HepG2 (cell line): Measurements from ENCODE around the gene SLC45A3. TPM values are rescaled to one million over a fixed set of nuclear protein-coding genes. Genes with fewer than 3 reads are reported as not detected.

Experiments used
- CBX2 ChIP-seq, 2 experiments: fragments of 200-600 bp in 1 of 2; sonication (generic); formaldehyde crosslinking in 1 of 2; IDR thresholded peaks; 2 replicates each; pipeline versions ENCODE4 v1.7.0 to v1.8.1; 2018 to 2022; ENCODE audit warnings: low read depth in 2 of 2, low read length in 1 of 2, mild to moderate bottlenecking in 1 of 2, missing genetic modification reagents in 1 of 2
- ESRRA ChIP-seq: sonication (generic); formaldehyde crosslinking; IDR thresholded peaks from 2 replicates; pipeline ENCODE4 v1.5.1; 2020; ENCODE audit warnings: mild to moderate bottlenecking, low read depth, missing genetic modification reagents
- EZH2 ChIP-seq: conservative IDR thresholded peaks from 2 replicates; pipeline ENCODE4 v1.6.1; 2012; ENCODE audit warnings: mild to moderate bottlenecking, low read depth, low read length, moderate library complexity
- FOXK1 ChIP-seq: sonication (generic); formaldehyde crosslinking; IDR thresholded peaks from 2 replicates; pipeline ENCODE4 v1.4.0; 2020; ENCODE audit warnings: low read depth, missing genetic modification reagents, borderline replicate concordance
- KDM5B ChIP-seq: sonication (generic); formaldehyde crosslinking; IDR thresholded peaks from 2 replicates; pipeline ENCODE4 v1.4.0; 2020; ENCODE audit warnings: missing genetic modification reagents, mild to moderate bottlenecking, borderline replicate concordance
- KLF12 ChIP-seq: sonication (generic); formaldehyde crosslinking; IDR thresholded peaks from 2 replicates; pipeline ENCODE4 v1.4.0; 2020; ENCODE audit warnings: missing genetic modification reagents, borderline replicate concordance
- KLF9 ChIP-seq: IDR thresholded peaks from 2 replicates; pipeline ENCODE4 v1.6.1; 2016; ENCODE audit warnings: low read depth
- MBD4 ChIP-seq: IDR thresholded peaks from 2 replicates; pipeline ENCODE4 v1.6.1; 2012; ENCODE audit warnings: low read length, inconsistent platforms, borderline replicate concordance
- NR3C1 ChIP-seq: sonication (generic); formaldehyde crosslinking; IDR thresholded peaks from 2 replicates; pipeline ENCODE4 v1.4.0; 2020; ENCODE audit warnings: missing genetic modification reagents
- PCBP1 ChIP-seq: fragments of 200-400 bp; formaldehyde crosslinking; IDR thresholded peaks from 2 replicates; pipeline ENCODE4 v1.6.1; 2017; ENCODE audit warnings: mild to moderate bottlenecking, low read depth, low read length, borderline replicate concordance
- PLSCR1 ChIP-seq: sonication (generic); formaldehyde crosslinking; IDR thresholded peaks from 2 replicates; pipeline ENCODE4 v1.5.0; 2020; ENCODE audit warnings: missing genetic modification reagents, mild to moderate bottlenecking, borderline replicate concordance
- SP5 ChIP-seq: IDR thresholded peaks from 2 replicates; pipeline ENCODE4 v1.6.1; 2016; ENCODE audit warnings: low read depth, borderline replicate concordance
- THAP7 ChIP-seq: sonication (generic); formaldehyde crosslinking; IDR thresholded peaks from 2 replicates; pipeline ENCODE4 v1.8.1; 2023; ENCODE audit warnings: mild to moderate bottlenecking, missing genetic modification reagents
- ZNF10 ChIP-seq: sonication (generic); formaldehyde crosslinking; IDR thresholded peaks from 2 replicates; pipeline ENCODE4 v1.4.0; 2020; ENCODE audit warnings: mild to moderate bottlenecking, low read depth, missing genetic modification reagents, borderline replicate concordance
- ZNF430 ChIP-seq: sonication (generic); formaldehyde crosslinking; IDR thresholded peaks from 2 replicates; pipeline ENCODE4 v1.9.0; 2021; ENCODE audit warnings: mild to moderate bottlenecking, missing genetic modification reagents
- ZNF432 ChIP-seq: sonication (generic); formaldehyde crosslinking; IDR thresholded peaks from 2 replicates; pipeline ENCODE4 v1.5.0; 2020; ENCODE audit warnings: missing genetic modification reagents, mild to moderate bottlenecking, borderline replicate concordance
- ZNF574 ChIP-seq: sonication (generic); formaldehyde crosslinking; IDR thresholded peaks from 2 replicates; pipeline ENCODE4 v1.4.0; 2020; ENCODE audit warnings: missing genetic modification reagents
- ZNF639 ChIP-seq: conservative IDR thresholded peaks from 2 replicates; pipeline ENCODE4 v1.6.1; 2018; ENCODE audit warnings: missing genetic modification reagents
- ZNF709 ChIP-seq: sonication (generic); formaldehyde crosslinking; IDR thresholded peaks from 2 replicates; pipeline ENCODE4 v1.5.0; 2020; ENCODE audit warnings: mild to moderate bottlenecking, missing genetic modification reagents
- ZNF776 ChIP-seq: sonication (generic); formaldehyde crosslinking; IDR thresholded peaks from 2 replicates; pipeline ENCODE4 v1.4.0; 2020; ENCODE audit warnings: mild to moderate bottlenecking, missing genetic modification reagents
- ZNF891 ChIP-seq: sonication (generic); formaldehyde crosslinking; IDR thresholded peaks from 2 replicates; pipeline ENCODE4 v1.5.0; 2020; ENCODE audit warnings: mild to moderate bottlenecking, missing genetic modification reagents
- polyA plus RNA-seq, 8 experiments: library from polyadenylated mRNA; depleted of rRNA in 3 of 8; stranded (reverse) in 7 of 8; unstranded in 1 of 8; fragments of >200 nt; fragmentation: Illumina TruSeq in 4 of 8; extraction: Trizol in 4 of 8; gene quantifications; 2 replicates each; pipeline versions ENCODE4 v1.2.1 to v1.2.3, GENCODE V29; 2011 to 2016; ENCODE audit warnings: low read depth in 4 of 8, missing spikeins in 1 of 8, mixed read lengths in 1 of 8; ENCODE audit not compliant: insufficient read depth in 1 of 8
- total RNA-seq, 5 experiments: library from RNA; depleted of rRNA; stranded (reverse); fragments of >200 nt; fragmentation: Illumina TruSeq; extraction: Trizol; gene quantifications; 2 replicates each; pipeline ENCODE4 v1.2.3, GENCODE V29; 2016; ENCODE audit warnings: low read depth in 1 of 5

The SLC45A3 gene
- total and polyA plus RNA-seq, 2 of the 13 experiments (the other 11 are each of a cell fraction or from before 2014, with no cell fraction given) = 3.4 to 4.1 TPM

GRCh38 chr1:205668951-205669340 is 11.4 kb downstream of the SLC45A3 start (continued):
- TF ChIP-seq ZNF574 (CRISPR knock-in tag) (peak; percentile 31), ZNF709 (peak; percentile 41; the same call in 1 of the 2 replicates), KDM5B (peak; percentile 23; the same call in 1 of the 2 replicates), EZH2 (no peak), NR3C1 (no peak), MBD4 (no peak), ZNF891 (no peak), ZNF432 (no peak), ZNF776 (CRISPR knock-in tag) (no peak), ZNF430 (CRISPR knock-in tag) (peak; percentile 43; the same call in 1 of the 2 replicates), KLF9 (CRISPR knock-in tag) (no peak), SP5 (CRISPR knock-in tag) (no peak), THAP7 (no peak), KLF12 (CRISPR knock-in tag) (no peak), PCBP1 (no peak), ZNF639 (no peak), ESRRA (no peak), CBX2 (IDR thresholded peaks at IDR 0.05; ENCODE audit: low read depth, low read length) (no peak), CBX2 (CRISPR knock-in tag; IDR thresholded peaks at IDR 0.05; ENCODE audit: low read depth) (no peak), ZNF10 (CRISPR knock-in tag) (no peak), PLSCR1 (CRISPR knock-in tag) (no peak), FOXK1 (CRISPR knock-in tag) (no peak)
